ENCODE results near the gene SLC1A7. TPM values are rescaled to one million over a fixed set of nuclear protein-coding genes. Genes with fewer than 3 reads are reported as not detected.

Gene SLC1A7
- total RNA-seq, 1 donor from 2014 or later, result 0.43 TPM

DNA sequence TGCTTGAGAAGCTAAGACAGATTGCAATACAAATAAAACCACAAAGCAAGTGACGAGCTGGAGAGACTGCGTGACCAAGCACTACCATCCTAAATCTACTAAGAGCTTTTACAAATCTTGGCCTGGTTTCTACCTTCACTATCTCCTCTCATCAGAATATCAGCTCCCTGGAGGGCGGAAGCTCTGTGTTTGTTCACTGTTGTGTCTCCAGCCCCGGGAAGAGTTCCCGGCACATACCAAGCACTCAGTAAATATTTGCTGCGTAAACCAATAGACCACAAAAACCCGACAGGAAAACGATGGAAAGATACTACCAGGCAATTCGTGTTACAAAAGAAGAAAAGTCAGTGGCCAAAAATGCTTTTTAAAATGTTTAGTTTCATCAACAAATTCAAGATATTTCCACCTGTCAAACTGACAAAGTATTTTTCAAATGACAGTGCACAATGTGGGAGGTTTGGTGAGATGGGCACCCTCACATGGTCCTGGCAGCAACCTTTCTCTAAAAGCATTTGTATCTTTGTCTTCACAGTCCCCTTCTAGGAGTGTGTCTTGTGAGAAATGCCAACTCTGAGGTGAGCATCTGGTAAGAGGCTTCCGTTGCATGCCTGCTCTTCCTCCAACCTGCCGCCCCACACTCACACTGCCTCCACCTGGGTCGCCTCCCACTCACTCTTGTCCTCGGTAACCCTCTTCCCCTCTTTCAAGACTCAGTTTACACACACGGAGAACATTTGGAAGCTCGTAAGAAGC is 34.7 kb downstream of the SLC1A7 start:
- intact Hi-C loops (cut with DNase I), result no loop called here
- DNase-seq (ENCODE audit: low spot score), result no peak

DNA sequence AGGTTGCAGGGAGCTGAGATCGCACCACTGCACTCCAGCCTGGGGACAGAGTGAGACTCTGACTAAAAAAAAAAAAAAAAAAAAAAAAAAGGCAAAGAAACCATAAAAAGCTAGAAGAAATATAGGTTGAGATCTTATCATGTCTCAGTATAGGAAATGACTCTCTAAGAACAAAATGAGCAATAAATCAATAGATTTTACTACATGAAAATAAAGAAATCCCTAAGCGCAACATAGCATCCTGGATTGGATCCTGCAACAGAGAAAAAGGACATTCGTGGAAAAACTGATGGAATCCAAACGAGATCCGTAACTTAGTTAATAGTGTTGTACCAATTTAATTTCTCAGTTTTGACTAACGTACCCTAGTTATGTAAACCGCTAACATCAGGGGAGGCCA is 35.3 kb downstream of the SLC1A7 start:
- DNase-seq (ENCODE audit: low spot score), result no peak
- intact Hi-C loops (cut with DNase I), result no loop called here

DNA sequence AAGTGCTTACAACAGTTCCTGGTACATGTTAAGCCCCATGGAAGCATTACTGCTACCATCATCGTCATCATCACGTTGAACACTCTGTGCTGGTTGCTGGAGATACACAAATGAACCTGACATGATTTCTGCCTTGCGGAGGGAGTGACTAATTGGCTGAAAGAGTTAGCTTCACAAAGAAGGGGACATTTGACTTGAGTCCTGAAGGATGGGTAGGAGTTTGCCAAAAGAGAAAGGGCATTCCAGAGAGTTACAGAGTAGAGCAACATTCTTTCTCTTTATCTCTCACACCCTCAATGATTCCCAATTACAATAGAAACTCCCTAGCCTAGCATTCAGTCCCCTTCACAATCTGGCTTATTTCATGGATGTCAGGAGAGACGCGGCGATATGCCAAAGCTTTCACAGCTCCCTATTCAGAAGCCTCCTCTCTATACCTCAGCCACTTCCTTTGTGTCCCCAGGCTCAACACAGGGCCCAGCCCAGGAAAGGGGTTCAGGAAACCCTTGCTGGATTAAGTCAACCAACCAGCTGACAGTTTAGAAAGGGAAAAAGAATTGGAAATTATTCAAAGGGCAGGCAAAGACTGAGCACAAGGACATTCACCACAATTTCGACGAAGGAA is 38.0 kb downstream of the SLC1A7 start:
- intact Hi-C loops (cut with DNase I), result no loop called here
- DNase-seq (ENCODE audit: low spot score), result no peak

DNA sequence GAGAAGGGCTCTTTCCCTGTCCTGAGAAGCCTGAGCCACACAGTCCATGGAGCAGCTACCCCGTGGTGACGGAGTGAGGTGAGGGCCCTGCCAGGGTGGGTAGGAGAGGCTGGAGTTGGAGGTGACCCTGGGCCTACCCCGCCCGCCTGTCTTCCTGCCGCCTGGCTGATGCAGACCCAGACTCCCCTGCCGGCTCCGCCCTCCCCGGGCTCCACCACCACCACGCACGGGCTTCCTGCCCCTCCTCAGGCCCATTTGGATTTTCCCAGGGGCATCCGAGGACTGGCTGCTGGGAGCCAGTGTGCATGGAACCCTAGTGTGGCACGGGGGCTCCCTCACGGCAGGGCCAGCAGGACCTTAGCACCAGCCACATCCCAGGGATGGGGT is 47.9 kb downstream of the SLC1A7 start:
- DNase-seq (ENCODE audit: low spot score), result no peak
- intact Hi-C loops (cut with DNase I), result no loop called here

DNA sequence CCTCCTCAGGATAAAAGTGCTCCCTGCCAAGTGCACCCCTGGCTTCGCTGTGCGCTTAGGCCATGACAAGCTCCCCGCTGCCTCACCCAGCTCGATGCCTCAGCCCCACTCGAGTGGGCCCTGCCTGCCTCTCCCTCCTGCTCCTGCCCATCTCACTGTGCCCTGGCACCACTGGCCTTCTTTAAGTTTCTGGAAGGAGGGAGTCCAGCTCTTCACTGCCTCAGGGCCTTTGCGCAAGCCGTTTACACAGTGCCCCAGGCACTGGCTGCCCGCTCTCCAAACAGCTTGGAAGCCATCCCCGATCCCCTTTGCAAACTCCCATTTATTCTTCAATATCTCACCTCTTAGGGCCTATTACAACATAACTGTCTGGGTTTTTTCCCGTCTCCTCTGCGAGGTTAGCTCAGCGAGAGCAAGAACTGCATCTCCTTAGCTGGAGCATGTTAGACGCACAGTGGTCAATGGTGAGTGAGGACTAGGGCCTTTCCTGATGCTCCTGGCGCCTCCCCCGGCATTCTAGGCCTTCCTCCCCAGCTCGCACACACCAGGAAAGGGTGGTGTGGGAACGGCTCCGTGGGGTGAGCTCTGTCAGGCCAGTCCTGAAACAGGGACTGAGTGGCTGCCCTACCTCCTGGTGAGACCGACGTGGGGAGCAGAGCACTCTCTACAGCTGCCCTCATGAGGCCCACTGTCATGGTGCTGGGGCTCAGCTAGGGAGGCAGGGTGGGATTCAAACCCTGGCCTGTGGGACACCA is 48.5 kb downstream of the SLC1A7 start:
- DNase-seq (ENCODE audit: low spot score), result no peak
- intact Hi-C loops (cut with DNase I), result no loop called here

DNA sequence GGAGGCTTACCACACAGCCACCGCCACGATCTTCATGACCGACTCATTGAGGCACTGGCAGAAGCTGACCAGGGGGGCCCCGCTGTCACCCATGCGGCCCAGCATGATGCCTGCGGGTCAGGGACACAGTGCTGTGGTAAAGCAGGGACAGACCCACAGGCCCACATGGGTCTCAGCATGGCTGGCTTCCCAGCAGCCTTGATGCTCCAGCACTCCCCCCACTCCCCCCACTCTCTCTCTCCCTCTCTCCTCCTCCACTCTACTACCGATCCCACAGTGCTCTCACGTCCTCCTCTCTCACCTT is 49.0 kb downstream of the SLC1A7 start:
- intact Hi-C loops (cut with DNase I), result no loop called here
- DNase-seq (ENCODE audit: low spot score), result no peak

DNA sequence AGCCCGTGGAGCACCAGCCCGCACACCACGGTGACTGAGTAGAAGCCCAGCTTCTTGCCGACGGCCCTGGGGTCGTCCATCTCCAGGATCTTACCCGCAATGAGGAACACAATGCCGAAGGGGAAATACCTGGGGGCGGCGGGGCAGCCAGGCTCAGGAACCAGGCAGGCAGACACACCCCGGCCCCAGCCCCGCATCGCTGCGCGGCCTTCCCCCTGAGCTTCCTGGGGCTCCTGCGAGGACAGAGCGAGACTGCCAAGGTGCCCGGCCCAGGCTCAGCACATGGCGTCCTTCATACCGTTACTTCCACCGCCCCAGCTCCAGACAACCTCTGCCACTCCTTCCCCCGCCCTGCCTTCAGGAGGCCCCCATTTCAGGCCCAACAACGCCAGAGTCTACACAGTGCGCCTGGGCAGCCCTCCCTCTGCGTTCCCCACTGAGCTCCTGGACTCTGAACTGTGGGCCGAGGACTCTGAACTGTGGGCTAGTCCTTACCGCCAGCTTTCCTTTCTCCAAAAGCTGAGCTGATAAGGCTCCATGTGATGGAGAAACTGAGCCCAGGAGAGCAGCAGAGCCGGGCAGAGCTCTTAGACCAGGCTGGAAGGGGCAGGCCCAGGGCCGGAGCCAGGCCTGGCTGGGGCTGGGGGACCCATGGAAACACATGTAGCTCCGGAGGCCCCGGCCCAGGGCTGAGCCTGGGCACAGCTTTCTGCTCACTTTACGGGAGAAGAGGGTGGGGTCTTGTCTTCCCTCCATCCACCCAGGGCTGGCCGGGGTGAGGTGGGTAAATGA is 49.6 kb downstream of the SLC1A7 start:
- DNase-seq (ENCODE audit: low spot score), result no peak
- intact Hi-C loops (cut with DNase I), result no loop called here

DNA sequence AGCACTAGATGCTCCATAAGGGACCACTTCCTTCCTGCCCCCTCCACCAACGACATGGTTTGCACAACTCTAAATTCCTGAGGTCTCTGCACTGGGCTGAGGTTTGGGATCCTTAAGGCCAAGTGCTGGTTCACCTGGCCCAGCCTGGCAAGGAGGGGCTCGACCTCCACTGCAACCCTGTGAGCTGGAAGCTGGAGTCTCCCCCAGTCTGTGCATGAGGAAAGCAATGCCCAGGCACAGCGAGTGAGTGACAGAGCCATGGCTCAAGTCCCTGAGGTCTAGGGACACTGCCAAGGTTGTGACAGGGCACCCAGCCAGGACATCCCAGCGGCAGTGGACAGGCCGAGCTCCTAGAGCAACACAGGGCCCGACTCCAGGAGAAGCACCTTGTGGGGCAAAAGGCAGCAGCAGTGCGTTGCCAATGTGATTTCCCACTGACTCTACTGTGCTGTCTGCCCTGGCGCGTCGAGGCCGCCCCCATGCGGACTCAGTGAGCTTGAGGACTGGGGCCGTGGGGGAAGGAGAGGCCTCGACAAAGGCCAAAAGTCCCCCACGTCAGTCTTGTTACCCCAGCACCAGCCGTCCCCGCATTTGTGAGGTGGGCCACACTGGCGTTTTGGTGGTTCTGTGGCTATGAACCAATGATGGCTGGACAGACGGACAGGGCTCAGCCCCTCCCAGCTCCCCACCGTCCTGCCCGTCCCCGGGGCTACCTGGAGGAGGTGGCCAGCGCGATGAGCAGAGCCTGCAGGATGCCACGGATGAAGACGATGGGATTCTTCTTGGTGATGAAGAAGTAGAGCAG is 50.4 kb downstream of the SLC1A7 start:
- intact Hi-C loops (cut with DNase I), result no loop called here
- peak; percentile 88 for DNase-seq (ENCODE audit: low spot score)

DNA sequence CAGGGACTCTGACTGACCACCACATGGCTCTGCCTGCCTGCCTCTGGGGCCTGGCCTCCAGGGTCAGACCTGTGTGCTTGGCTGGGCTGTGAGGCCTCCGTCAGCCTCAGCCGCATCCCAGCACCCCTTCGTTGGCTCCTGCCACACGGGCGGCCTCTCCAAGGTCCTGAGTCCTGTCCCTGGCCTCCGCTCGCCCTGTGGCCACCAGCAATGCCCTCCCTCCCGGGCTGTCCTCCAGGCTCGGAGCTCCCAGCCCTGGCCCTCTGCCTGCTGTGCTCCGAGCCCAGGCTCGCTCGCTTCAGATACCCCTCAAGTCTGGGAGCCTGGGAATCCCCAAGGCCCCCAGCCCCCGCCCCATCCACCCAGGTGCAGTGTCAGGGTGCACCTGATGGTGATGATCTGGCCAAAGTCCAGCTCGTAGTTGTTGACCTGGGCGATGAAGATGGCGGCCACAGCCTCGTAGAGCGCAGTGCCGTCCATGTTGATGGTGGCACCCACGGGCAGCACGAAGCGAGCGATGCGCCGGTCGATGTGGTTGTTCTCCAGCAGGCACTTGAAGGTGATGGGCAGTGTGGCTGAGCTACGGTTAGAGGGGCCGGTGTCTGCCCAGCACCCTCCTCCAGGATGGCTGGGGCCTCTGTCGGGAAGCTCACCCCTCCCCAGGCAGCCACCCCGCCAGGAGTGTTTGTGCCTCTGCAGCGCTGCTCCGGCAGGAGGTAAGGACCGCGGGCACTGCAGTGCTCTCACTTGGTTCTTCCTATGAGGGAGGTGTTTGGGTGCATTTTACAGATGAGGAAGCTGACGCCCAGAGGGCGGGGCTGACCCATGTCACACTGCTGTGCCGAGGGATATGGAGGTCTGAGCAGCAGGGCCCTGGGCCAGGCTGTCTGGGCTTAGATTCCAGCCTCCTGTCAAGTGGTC is 52.0 kb downstream of the SLC1A7 start:
- DNase-seq (ENCODE audit: low spot score), result no peak
- intact Hi-C loops (cut with DNase I), result no loop called here

DNA sequence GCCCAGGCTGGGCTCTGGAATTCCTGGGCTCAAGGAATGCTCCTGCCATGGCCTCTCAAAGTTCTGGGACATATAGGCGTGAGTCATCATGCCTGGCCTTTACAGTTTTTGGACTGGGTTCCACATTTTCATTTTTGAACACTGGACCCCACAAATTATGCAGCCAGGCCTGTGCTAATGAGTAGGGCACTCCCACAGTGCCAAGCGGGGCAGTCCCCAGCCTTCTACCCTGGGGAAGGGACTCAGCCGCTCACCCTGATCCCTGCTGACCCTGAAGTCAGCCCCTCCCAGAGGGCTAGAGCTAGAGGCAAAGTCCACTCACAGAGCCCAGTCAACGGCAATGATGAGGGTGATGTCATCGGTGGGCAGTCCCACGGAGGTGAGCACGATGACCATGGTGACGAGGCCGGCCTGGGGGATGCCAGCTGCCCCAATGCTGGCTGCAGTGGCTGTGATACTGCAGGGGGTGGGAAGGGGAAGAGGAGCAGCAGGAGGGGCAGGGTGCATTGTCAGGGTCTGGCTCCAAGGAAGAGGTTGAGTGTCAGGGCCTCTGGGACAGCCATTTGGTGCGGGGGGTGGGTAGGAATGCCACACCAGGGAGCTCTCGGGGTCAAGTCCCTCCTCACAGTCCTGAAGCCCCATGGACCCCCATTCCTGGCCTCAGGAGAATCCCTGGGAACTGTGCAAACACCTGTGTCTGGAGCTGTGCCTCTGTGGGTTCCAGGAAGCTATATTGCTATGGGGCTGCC is 52.8 kb downstream of the SLC1A7 start:
- no peak for DNase-seq (ENCODE audit: low spot score)
- intact Hi-C loops (cut with DNase I), result no loop called here

DNA sequence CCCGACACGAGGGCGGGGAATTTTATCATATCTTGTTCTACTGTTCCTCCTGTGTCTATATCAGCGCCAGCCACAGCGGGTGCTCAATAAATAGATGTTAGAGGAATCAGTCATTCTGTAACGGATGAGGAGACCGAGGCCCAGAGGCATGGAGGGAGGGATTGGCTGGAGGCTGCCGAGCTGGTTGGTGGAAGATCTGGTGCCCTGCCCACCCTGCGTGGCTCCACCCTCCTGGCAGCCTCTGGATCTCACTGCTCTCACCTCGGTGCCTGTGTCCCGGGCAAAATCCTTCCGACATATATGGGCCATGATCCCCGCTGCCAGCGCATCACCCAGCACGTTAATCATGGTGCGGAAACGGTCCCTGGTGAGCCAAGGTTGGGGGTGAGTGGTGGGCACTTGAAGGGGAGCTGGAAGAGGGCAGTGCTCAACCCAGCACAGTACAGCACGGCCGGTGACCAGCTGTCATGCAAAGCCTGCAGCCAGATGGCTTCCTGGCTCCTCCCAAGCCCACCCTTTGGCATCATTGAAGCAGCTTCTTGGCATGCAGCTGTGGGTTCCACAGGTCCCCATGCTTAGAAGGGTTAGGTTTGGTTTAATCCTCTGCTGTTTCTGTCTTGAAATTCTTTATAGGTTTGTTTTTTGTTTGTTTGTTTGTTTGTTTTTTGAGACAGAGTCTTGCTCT is 53.7 kb downstream of the SLC1A7 start:
- no peak for DNase-seq (ENCODE audit: low spot score)
- intact Hi-C loops (cut with DNase I), result no loop called here

DNA sequence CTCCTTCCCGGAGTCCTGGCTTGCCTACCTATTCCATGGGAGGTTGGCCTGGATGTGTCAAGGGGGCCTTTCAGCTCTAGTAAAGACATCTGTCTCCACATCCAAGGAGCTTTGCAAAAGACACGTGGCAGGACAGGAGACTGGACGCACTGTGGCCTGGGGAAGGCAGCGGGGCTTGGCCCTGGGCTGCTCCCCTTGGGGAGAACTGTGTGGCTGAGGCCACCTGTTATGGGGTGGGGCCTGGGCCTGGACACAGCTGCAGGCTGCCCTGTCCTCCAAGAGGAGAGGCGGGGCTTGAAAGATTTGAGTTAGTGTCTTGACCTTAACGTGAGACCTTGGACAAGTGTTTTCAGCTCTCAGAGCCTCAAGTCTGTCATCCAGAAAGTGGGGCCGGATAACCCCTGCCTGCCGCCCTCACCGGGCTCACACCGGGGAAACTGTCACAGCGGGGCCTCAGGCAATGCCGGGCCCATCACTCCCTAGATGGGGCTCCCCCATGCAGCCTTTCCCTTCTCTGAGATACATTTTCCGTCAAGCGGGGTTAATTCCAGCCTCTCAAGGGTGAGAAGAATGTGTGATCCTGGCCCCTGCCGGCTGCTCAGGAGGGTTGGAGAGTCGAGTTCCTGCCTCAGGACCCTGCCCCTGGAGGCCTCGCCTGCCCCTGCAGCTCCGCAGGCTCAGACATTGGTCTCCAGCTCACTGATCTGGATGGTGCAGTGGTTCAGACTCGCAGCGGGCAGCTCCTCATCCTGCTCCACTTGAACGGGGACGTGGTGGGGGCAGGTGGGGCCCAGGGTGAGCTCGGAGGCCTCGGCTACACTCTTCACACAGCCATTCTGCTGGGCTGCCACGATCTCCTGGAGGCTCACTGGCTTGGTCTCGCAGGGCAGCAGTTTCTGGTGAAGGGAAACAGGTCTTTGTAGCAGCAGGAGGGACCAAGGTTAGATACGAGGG is 54.8 kb downstream of the SLC1A7 start:
- intact Hi-C loops (cut with DNase I), result no loop called here
- DNase-seq (ENCODE audit: low spot score), result no peak

DNA sequence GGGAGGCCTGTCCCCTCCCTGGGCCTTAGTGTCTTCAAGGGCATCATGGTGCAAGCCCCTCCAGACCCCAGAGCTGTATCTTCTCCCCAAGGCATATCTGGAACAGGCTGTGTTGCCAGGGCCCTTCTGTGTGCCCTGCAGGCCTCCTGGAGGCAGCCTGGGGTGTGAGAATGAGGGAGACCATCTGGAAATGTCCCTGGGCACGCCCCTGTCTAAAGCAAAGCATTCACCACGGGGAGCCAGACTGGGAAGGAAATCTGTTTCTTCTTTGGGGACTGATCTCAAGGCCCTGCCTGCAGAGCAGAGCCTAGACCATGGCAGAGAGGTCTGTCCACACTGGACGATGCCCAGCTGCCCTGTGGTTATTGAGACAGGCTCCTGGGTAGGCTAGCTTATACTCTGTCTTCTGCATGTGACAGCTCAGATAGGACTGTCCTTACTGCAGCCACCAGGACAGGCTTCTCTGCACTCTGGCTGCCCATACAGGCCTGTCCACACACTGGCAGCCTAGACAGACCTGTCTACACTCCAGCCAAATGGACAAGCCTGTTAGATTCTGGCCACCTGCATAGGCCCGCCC is 55.9 kb downstream of the SLC1A7 start:
- no peak for DNase-seq (ENCODE audit: low spot score)
- intact Hi-C loops (cut with DNase I), result no loop called here

DNA sequence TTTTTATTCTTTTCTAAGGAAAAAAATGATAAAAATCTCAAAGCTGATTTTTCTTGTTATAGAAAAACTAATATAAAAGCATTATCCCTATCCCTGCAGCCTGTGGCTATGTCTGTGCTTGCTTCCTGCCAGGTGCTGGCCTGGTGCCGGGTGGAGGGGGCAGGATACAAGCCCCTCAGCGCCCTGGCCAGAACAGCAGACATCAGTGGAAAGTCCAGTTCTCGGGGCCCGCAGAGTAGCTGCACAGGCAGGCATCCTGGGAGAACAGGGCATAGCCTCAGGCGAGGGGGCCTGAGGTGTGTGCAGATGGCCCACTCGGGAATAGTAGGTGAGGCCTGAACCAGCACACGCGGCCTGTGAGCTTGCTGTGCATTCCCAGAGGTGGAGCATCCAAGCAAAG is 57.0 kb downstream of the SLC1A7 start:
- intact Hi-C loops (cut with DNase I), result no loop called here
- no peak for DNase-seq (ENCODE audit: low spot score)

DNA sequence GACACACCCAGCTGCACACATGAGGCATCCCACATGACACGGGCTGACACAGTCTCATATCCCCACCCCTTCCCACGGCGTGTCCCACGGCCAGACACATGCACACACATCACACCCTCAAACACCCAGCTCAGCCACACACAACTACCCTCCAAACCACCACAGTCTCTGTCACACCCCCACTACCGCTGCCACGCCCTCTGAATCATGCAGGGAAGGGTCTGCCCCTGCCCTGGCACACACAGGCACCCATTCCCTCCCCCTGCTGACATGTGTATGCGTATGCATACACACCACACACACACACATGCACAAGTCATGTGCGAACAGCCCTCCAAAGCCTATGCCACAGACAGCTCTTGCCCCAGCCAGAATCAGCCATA is 57.9 kb downstream of the SLC1A7 start:
- no peak for DNase-seq (ENCODE audit: low spot score)
- intact Hi-C loops (cut with DNase I), result no loop called here
